ENCODE measurements around the gene IGFBP3.

- TF ChIP-seq CTCF (conservative IDR thresholded peaks at IDR 0.05 in 1 of 2, IDR thresholded peaks at IDR 0.05 in 1 of 2; ENCODE audit: low read depth in 1 of 2, low read length in 2 of 2) (no peak), EZH2 (IDR thresholded peaks at IDR 0.05; ENCODE audit: low read length, missing control alignments) (no peak)
These were observed 268 bp upstream of the IGFBP3 start for GRCh38 chr7:45921381-45921698.
